ENCODE data around the gene RTF2. TPM values are rescaled to one million over a fixed set of nuclear protein-coding genes. Genes with fewer than 3 reads are reported as not detected.

The RTF2 gene
- total and polyA plus RNA-seq, 2 of the 4 experiments (the other 2 are of a cell fraction) = 102 to 109 TPM

GRCh38 chr20:56506103-56506502, 37.7 kb downstream of the RTF2 start:
- intact Hi-C loops (cut with micrococcal nuclease) (no loop called here), in situ Hi-C loops (cut with MboI; ENCODE audit: low sequenced_read_pairs) (no loop called here), dilution Hi-C loops (cut with HindIII; ENCODE audit: low sequenced_read_pairs, unreplicated experiment) (no loop called here)
- POLR2A ChIA-PET (ENCODE audit: unreplicated experiment) = no interaction called here
- no peak overlapping the region for H2BK20ac ChIP-seq (ENCODE audit: low read depth, low read length)
- H4K91ac ChIP-seq (ENCODE audit: insufficient read depth, low read depth, low read length) = no peak overlapping the region
- H3K18ac ChIP-seq (ENCODE audit: low read depth, low read length) = no peak overlapping the region
- H3K4me1 ChIP-seq (ENCODE audit: control insufficient read depth, insufficient read depth, low read length) = no peaks in the 10 kb centered on the region
- no peaks in the 10 kb centered on the region for H3K9me3 ChIP-seq (ENCODE audit: control insufficient read depth, insufficient read depth, low read length)
- H3K4ac ChIP-seq (ENCODE audit: low read depth, low read length) = no peak overlapping the region
- CTCF ChIA-PET = no interaction called here
- no peak overlapping the region for H3K14ac ChIP-seq (replicated peaks; ENCODE audit: low read depth, low read length)
- H2AFZ ChIP-seq (replicated peaks; ENCODE audit: low read length, poor library complexity) = no peak overlapping the region
- peaks cover 34 to 41% of the 10 kb centered on the region in 2 experiments for H3K79me1 ChIP-seq (ENCODE audit: low read depth in 1 of 2, low read length in 2 of 2)
- DNase-seq (no peak), ATAC-seq (ENCODE audit: low read depth) (peak; percentile 42; the same call in 1 of the 2 replicates)
- WGBS, 2 experiments (ENCODE audit: extremely low coverage in 2 of 2, insufficient read length in 1 of 2) = no CpG with 5 or more reads among the region's 3 CpGs
- no TSS peak for BruUV-seq (replicated peaks)
- no peak overlapping the region for H3K4me3 ChIP-seq (ENCODE audit: insufficient read depth, low read depth, low read length)
- H3K36me3 ChIP-seq (ENCODE audit: control insufficient read depth, insufficient read depth, low read length) = peaks cover 14% of the 10 kb centered on the region; the same call in 1 of the 2 replicates
- no peaks in the 10 kb centered on the region for H3K27me3 ChIP-seq (ENCODE audit: control insufficient read depth, insufficient read depth, low read length)
- no peaks in the 10 kb centered on the region; the same call in 1 of the 2 replicates for H3K9me1 ChIP-seq (ENCODE audit: insufficient read depth, low read length)
- no peak overlapping the region for H2AK9ac ChIP-seq (replicated peaks; ENCODE audit: low read depth, low read length, poor library complexity)
- H4K20me1 ChIP-seq (ENCODE audit: insufficient read depth, low read length) = 0 out of 2 replicates have a peak, but pooled peaks cover 5% of the 10 kb centered on the region
- H3K56ac ChIP-seq (ENCODE audit: extremely low read depth, insufficient read depth, low read length) = no peak overlapping the region
- H3K4me2 ChIP-seq (ENCODE audit: low read depth, low read length) = no peak overlapping the region
- H4K8ac ChIP-seq (ENCODE audit: low read depth in 2 of 2, low read length in 2 of 2) = no peak overlapping the region
- H3K23ac ChIP-seq (ENCODE audit: low read depth, low read length) = no peak overlapping the region
- TF ChIP-seq, protein P1, sequence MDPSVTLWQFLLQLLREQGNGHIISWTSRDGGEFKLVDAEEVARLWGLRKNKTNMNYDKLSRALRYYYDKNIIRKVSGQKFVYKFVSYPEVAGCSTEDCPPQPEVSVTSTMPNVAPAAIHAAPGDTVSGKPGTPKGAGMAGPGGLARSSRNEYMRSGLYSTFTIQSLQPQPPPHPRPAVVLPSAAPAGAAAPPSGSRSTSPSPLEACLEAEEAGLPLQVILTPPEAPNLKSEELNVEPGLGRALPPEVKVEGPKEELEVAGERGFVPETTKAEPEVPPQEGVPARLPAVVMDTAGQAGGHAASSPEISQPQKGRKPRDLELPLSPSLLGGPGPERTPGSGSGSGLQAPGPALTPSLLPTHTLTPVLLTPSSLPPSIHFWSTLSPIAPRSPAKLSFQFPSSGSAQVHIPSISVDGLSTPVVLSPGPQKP (IDR thresholded peaks at IDR 0.05; ENCODE audit: borderline replicate concordance, low read depth, low read length) = no peak
- TF ChIP-seq RAD21 (IDR thresholded peaks at IDR 0.05; ENCODE audit: low read length) (no peak), NFE2L2 (IDR thresholded peaks at IDR 0.05; ENCODE audit: low read depth, low read length) (no peak), RCOR1 (IDR thresholded peaks at IDR 0.05; ENCODE audit: insufficient replicate concordance, low read length) (no peak)
- H2BK15ac ChIP-seq (ENCODE audit: low read depth, low read length) = no peak overlapping the region
- H2BK120ac ChIP-seq (ENCODE audit: low read depth, low read length) = no peak overlapping the region
- no peak overlapping the region for H3K27ac ChIP-seq (ENCODE audit: insufficient read depth, low read length)
- H2BK5ac ChIP-seq (ENCODE audit: low read depth, low read length, poor library complexity, severe bottlenecking) = no peak overlapping the region
- no peak overlapping the region for H4K5ac ChIP-seq (ENCODE audit: low read depth, low read length)
- no peak overlapping the region for H2AK5ac ChIP-seq (ENCODE audit: low read depth, low read length)
- no peak overlapping the region for H3K9ac ChIP-seq (ENCODE audit: low read depth, low read length)
